Amygdala (tissue), 56 donors: ENCODE results near the gene PDE4D.
A peak's percentile ranks its signal among the peaks of the same experiment; 100 is the strongest.
"Not testable (repeated sequence)": the region's sequence is repeated elsewhere in the genome, so short reads cannot be mapped to it uniquely, and the experiment has no call there.

Source experiments
- DNase-seq, 56 donors: peaks; one replicate each; lab custom pipeline; 2025; lab: John Stamatoyannopoulos, UW

PDE4D gene

DNA sequence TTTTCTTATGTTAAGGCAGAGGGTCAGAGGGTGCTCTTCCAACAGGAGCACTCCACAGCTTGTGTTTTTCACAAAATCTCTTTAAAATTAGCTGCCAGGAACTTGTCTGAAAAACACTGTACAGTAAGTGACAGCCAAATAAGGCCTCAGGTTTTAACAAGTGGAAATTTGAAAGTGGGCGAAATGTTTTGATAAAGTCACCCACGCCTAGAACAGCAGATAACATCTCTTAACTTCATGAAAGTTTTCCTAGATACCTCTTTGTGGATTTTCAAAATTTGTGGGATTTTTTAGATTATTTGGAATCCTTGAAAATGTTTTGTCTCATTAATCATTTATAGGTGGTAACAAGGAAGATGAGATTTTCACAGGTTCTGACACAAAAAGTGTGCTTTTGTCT is 121.3 kb downstream of the PDE4D start:
- DNase-seq, result no peak

DNA sequence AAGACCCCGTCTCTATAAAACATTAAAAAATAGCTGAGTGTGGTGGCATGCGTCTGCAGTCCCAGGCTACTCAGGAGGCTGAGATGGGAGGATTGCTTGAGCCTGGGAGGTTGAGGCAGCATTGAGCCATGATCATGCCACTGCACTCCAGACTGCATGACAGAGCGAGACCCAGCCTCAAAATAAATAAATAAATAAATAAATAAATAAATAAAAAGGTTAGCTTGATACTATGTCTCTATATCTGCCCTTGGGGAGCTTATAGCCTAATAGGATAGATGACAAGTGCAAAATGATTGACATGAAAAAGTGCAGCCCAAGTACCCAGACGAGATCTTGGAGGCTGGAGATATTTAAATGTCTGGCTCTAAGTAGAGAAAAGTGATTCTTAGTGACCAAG is 122.6 kb downstream of the PDE4D start:
- no peak for DNase-seq

DNA sequence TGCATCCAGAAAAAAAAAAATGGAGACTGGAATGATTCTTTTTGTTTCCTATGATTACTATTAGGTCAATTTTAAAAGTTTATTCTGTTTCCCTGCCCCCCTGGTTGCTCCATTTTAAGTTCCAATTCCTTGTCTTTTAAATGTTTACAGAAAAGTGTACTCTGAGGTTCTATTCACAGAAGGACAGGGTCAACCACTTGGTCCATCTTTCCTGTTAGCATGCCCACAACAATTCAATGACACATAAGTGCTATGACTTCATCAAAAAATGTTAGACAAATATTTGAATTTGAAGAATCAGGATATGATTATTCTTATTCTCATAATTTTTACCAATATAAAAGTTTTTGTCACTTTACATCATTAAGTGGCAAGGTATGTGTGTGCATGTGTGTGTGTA is 123.7 kb downstream of the PDE4D start:
- no peak for DNase-seq

DNA sequence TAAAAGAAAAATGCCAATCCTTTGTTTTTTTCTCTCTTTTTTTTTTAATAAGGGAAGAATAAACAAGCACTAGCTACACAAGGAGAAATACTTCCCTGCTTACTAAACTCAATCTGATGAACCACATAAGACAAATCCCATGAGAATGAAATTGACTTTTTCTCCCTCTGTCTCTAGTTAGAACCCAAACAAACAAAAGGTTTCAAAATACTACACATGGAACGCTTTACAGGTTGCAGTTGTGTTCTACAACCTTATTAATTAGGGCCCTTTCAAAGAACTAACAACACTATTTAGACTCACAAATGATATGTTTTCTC is 124.5 kb downstream of the PDE4D start:
- no peak for DNase-seq

DNA sequence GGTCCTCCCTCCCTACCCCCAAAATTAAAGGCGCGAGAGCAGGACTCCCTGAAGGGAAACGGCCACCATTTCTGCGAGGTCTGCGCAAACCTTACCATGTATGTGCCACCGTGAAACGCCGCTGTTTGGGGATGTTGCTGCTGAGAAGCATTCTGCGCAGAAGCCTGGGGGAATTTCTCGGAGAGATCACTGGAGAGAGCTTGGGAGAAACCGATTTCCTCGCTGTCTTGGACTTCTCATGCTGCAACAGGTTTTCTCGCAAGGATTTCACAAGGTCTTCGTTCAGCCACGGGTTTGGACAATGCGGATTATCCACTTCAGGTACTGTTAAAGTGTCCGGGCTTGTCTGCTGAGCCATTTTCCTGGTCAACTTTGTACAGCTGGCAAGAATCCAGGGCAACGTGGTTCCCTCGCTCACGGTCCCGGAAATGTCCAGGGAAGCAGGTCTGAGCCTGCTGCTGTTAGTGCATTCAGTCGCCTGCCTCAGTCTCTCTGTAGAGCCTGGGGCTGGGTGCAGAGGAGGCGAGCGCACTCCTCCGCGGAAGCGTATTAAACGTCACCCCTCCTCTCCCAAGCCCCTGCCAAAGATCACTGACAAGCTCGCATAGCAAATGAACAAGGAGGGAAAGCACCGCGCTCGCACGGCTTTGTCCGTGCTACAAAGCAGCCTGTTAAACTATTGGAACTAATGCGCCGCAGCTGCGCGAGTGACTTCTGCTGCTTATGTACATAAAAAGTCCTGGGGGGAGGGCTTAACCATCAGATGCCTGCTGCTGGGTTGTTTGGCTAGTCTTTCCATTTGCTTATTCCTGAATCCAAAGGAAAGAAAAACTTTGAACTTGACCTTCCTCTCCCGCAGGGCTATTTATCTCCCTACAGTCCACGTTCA is 125.1 kb downstream of the PDE4D start:
- DNase-seq, result peak in 27 of 56 donors; percentile 2 to 54 (median 25)

DNA sequence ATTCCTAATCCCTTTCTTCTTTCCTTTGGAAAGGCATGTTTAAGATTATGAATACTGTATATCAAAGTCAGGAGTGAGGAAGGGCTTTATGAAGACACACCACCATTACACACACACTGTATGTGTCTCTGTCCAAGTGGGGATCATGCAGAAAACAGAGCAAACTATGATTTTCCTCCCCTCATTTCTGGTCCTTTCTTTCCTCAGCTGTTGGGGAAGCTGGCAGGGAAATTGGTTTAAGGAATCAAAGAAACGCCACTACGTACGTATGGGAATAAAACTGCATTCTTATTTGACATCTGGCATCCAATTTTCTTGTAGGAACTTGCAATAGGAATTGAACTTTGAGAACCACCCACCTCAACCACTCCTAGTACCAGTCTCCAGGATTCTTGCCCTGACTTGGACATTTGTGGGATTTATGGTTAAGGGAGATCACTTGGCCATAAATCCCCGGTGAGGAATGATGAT is 125.8 kb downstream of the PDE4D start:
- no peak for DNase-seq

DNA sequence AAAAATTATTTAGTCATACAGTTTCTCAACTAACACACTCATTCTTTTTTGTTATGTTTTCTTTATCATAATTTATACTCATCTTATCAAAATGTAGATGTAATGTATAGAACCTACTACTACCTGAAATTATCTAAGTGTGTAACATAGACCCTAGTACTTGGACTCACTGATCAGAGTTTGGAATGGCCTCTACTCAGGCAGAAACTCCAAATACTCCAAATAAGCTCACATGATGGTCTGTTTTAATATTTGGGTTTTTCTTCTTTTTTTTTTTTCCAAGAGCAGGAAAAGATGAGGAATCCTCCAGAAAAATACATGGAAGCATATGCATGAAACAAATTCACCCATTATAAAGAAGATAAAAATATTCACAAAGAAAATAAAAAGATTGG is 126.3 kb downstream of the PDE4D start:
- DNase-seq, result no peak

DNA sequence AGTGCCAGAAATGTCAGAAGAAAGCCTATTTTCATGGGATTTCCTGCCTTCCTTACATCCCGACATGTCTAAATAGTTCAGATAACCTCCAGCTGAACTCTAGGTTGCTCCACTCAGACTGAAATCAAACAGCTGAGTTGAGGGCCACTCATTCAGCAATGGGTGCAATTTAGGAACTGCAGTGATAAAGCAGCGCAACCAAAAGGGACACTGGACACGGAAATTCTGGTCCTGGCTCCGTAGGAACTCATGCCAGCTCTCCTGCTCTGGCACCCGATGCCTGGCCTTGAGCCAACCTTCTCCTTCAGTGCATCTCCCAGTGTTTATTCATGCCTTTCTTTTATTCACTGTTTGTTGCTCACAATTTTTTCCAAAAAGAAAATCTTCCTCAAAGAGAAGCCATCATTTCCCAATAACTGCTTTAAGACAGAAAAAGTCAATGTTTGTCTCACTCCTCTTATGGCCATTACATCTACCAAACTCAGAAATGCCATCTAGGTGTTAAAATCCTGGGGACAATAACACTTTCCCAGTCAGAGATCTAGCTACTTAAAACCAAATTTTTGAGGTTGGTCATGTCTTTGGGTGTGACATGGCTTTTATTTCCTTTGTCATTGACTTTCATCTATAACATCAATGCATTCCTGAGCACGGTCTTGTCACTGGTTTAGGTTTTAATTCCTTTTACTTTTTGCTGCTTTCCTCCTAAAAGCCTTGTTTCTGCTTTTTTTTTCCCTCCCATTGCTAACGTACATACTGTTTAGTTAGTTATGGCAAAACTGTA is 126.9 kb downstream of the PDE4D start:
- DNase-seq, result peak in 5 of 56 donors; percentile 2 to 61 (median 6)

DNA sequence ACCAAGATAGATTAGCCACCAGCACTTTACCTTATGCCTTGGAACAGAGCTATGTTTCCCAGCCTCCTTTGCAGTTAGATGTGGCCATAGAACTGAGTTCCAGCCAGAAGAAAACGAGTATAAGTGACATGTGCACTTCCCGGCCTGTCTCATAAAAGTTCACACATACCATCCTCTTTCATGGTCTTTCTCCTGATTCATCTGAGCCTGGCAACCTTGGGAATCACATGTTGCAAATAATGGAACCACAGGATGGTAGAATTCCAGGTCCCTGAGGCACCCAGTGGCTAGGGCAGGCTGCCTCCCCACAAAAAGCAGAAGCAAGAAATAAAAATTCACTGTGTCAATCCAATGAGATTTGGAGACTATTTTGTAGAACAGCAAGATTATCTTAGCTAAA is 128.1 kb downstream of the PDE4D start:
- DNase-seq, result no peak

DNA sequence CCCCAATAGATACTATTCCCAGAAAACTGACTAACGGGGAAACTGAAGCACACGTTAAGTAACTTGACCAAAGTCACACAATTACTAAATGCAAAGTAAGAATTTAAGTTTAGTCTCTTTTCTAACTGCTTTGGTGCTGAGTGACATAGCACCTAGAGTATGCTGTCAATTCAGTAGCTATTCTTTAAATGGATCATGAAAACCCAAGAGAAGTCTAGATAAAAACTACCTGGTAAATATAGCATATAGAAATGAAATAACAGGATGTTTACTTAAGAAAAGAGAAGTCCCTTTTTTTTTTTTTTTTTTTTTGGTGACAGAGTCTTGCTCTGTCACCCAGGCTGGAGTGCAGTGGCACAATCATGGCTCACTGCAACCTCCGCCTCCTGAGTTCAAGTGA is 129.2 kb downstream of the PDE4D start:
- DNase-seq, result no peak

DNA sequence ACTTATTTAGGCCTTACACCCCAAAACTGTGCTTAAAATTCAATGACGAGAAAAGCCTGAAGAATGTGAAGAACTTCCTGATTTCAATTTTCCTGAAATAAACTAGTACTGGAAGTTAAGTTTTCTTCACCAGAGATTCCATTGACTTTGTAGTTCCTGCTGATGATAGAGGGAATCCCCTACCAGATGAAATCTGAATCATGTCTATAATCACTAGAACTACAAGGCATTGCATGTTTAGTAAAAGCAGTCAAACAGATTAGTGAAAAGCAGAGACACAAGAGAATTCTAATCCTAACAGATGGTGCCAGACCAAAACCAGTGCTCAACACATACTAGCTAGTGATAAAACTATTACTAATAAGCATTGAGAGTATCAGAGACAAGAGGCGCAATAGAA is 130.0 kb downstream of the PDE4D start:
- no peak for DNase-seq

DNA sequence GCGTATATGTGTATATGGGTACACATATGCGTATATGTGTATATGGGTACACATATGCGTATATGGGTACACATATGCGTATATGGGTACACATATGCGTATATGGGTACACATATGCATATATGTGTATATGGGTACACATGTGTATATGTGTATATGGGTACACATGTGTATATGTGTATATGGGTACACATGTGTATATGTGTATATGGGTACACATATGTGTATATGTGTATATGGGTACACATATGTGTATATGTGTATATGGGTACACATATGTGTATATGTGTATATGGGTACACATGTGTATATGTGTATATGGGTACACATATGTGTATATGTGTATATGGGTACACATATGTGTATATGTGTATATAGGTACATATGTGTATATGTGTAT is 131.3 kb downstream of the PDE4D start:
- not testable (repeated sequence) for DNase-seq

DNA sequence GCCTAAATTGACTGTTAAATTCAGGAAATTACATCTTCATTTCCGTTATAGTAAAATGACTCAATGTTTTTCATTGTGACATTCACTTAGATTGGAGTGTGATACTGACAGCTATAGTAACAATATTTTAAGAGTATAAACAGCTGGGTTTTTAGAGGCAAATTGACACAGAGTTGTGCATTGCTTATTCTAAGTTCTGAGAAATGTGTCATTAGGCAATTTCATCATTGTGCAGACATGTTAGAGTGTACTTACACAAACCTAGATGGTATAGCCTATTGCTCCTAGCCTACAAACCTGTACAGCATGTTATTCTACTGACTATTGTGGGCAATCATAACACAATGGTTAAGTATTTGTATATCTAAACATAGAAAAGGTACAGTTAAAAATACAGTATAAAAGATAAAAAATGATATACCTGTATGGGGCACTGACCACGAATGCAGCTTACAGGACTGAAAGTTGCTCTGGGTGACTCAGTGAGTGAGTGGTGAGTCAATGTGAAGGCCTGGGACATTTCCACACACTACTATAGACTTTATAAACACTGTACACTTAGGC is 132.7 kb downstream of the PDE4D start:
- no peak for DNase-seq

DNA sequence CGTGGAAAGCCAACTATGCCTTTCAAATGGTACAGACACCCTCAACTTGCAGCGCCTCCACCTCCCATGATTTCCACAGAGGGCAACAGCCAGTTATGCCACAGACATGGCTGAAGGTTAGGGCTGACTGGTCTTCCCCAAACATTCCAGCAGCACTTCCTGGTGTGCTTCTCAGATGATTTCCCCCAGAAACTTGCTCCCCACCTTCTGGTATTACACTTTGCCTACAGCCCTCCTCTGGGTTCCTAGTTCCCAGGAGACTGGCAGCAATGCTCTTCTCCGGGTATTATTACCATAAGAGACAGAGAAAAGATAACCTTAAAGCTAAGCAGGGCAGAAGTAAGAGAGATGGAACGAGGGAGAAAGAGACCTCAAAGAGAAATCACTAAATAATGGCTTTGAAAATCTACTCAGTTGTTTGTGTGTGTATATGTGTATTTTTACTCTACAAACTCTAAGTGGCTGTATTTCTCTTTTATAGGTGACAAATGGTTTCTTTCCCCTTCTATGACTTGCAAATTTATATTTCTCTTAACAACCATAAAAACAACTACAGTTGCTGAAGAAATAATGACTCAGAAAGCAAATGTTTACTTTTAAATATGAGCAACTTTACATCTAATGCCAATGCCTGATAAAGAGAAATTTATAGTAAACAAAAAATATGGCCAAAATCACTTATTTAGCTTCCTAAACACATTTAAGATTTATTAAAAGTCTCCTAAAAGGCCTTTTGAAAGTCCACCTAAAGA is 133.8 kb downstream of the PDE4D start:
- no peak for DNase-seq

DNA sequence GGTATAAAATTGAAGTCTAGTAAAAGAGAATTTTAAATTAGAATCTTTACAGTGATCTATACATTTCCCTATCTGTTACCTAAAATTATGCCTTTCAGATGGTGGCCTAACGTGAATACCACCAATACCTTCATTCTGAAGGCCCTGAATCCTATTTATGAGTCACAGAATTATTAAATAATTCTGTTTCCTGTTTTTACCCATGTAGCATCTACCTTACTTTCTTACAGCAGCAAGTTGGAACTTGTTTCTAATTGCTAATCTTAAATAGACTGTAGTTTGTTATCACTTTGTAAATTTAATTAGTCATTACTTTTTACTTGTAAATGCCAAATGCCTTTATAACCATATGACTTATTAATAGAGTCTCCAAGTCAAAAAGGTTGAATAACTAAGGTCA is 135.0 kb downstream of the PDE4D start:
- no peak for DNase-seq

DNA sequence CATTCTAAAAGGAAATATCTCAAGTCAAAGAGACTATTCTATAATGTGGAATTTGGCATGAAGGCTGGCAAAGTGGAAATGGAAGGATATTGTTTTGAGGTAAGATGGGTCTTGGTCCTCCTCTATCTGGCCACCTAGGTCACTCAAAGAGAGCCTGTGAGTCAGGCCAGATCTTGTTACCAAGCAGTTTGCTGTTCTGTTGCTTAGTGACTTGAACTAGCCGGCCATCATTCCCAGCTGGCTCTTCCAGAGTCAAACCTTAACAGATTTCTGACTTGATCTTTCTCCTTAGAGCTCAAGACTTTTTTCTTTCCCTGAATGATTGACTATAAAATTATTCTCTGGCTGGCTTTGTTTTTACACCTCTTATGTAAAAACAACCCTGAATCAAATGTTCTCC is 136.1 kb downstream of the PDE4D start:
- DNase-seq, result no peak

DNA sequence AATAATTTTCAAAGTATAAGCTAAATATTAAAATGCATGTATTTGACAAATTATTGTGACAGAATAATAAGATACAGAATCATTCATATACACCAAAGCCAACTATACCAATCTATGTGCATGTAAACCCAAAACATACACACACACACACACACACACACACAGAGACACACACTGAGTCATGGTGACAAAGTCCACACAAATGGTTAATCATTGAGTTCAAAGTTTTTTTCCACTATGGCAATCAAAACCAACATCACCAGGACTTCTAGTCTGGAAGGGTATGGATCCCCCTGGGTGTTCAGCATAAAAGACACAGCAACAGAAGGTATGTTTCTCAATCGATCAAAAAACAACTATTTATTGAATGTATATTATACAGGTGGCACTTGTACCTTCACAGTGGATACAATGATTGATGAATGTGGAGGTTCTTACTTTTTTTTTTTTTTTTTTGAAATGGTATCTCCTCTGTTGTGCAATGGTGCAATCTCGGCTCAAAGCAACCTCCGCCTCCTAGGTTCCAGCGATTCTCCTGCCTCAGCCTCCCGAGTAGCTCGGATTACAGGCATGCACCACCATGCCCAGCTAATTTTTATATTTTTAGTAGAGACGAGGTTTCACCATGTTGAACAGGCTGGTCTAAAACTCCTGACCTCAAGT is 137.0 kb downstream of the PDE4D start:
- DNase-seq, result no peak

DNA sequence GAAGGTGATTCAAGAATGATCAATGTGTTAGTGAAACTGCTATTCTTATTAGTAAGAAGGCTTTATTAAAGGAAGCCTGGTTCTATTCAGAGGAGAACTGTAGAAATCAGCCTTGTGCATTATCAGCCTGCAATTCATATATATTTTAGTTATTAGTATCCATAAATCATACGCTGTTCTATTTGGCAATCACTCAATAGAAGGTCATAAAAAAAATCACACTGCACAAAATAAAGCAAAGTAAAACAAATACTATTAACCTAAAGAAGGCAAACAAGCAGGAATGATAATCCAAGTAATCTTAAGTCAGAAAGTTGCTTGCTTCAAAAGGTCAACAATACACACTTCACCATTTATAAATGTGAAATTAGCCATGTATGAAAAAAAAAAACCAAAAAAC is 138.1 kb downstream of the PDE4D start:
- no peak for DNase-seq

DNA sequence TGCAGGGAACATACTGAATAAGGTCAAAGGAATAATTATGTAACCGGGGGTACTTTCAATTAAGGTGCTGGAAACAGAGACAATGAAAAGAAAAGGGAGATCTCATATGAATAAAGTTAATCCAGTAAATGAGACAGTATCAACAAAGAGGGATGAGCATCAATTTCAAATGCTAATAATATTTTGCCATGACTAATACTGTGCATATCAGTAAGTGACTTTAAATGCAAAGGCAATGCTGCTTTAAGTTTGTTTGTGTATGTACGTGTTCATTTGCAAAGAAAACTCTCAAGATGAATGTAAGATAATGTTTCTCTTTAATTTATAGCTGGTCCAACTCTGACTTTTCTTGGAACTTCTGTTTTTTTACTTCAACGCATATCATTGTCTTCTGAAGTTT is 139.9 kb downstream of the PDE4D start:
- no peak for DNase-seq

DNA sequence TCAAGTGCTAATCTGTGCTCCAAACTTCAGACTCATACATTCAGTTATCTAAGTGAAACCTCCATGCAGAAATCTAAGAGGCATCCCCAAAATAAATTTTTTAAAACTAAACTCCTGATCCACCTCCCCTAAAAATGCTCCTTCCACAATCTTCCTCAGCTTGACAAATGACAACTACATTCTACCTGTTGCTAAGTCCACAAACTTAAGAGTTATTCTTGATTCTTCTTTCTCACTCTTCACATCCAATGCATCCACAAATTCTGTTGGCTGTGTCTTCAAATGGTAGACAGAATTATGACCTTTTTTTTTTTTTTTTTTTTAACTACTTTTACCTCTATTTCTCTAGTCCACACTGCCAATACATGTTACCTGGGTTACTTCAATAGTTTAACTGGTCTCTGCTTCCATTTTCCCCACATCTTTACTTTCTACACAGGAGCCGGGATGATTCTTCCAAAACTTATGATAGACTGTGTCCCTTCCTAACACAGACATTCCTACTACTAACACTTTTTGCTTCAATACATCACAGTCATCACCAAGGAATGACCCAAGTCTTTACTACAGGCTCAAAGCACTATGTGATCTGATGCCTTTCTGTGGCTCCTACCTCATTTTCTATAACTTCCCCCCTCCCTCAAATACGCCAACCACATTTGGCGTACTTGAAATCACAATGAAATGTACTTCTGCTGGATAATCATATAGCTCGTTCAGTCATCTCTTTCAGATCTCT is 143.6 kb downstream of the PDE4D start:
- DNase-seq, result no peak
